H1 (cell line): ENCODE data around the gene RNPEPL1. TPM values are rescaled to one million over a fixed set of nuclear protein-coding genes. Genes with fewer than 3 reads are reported as not detected.

Experiments used
- CTCF ChIA-PET: fragments of 300-600 bp; sonication (Branson Sonifier 250); formaldehyde crosslinking; loops from one replicate; lab custom pipeline; 2021; ENCODE audit not compliant: partially characterized antibody; lab: Charles Lee
- POLR2A ChIA-PET: fragments of 300-600 bp; sonication (Branson Sonifier 250); formaldehyde crosslinking; loops from one replicate; lab custom pipeline; 2021; ENCODE audit warnings: inconsistent platforms; ENCODE audit not compliant: partially characterized antibody; lab: Charles Lee
- DNase-seq, 2 experiments: peaks; one replicate each; pipeline versions ENCODE4 v3.0.0 to v3.0.0-alpha.2; 2010 to 2022; ENCODE audit warnings: low spot score in 2 of 2, low read depth in 1 of 2, mixed read lengths in 1 of 2
- FAIRE-seq: peaks from 2 replicates; lab custom pipeline; 2011; peaks lifted over from hg19 to GRCh38; lab: Jason Lieb, UNC
- H2AFZ ChIP-seq: 2 replicates; pipeline ENCODE4 v1.8.1; 2012; ENCODE audit warnings: low read length, inconsistent platforms
- H2AK5ac ChIP-seq: 2 replicates; pipeline ENCODE4 v1.6.1; 2013; ENCODE audit warnings: low read depth, low read length
- H2BK120ac ChIP-seq: replicated peaks from 2 replicates; pipeline ENCODE3; 2013; ENCODE audit warnings: low read depth, low read length, inconsistent platforms
- H2BK12ac ChIP-seq: 2 replicates; pipeline ENCODE4 v1.6.1; 2013; ENCODE audit warnings: low read depth, low read length
- H2BK15ac ChIP-seq: 2 replicates; pipeline ENCODE4 v1.6.1; 2013; ENCODE audit warnings: low read length
- H2BK20ac ChIP-seq: 2 replicates; pipeline ENCODE4 v1.6.1; 2013; ENCODE audit warnings: low read length
- H2BK5ac ChIP-seq: 2 replicates; pipeline ENCODE4 v1.6.1; 2013; ENCODE audit warnings: low read depth, low read length
- H3K14ac ChIP-seq: 2 replicates; pipeline ENCODE4 v1.6.1; 2013; ENCODE audit warnings: inconsistent platforms; ENCODE audit not compliant: insufficient read length
- H3K18ac ChIP-seq: 2 replicates; pipeline ENCODE4 v1.6.1; 2013; ENCODE audit warnings: low read length; ENCODE audit errors: extremely low read depth
- H3K23ac ChIP-seq: 2 replicates; pipeline ENCODE4 v1.6.1; 2013; ENCODE audit warnings: inconsistent platforms; ENCODE audit not compliant: insufficient read length
- H3K23me2 ChIP-seq: 2 replicates; pipeline ENCODE4 v1.6.1; 2013; ENCODE audit warnings: low read depth, low read length
- H3K27ac ChIP-seq: 2 replicates; pipeline ENCODE4 v1.6.1; 2011; ENCODE audit warnings: low read depth, low read length, inconsistent platforms
- H3K27me3 ChIP-seq, 4 experiments: replicated peaks in 1 of 4; 1 replicate in 1 of 4; 2 replicates in 3 of 4; pipeline versions ENCODE4 v1.6.1 to v1.8.1; 2011 to 2013; ENCODE audit warnings: low read length in 3 of 4, mild to moderate bottlenecking in 3 of 4, inconsistent platforms in 2 of 4, mixed read lengths in 2 of 4, moderate library complexity in 1 of 4; ENCODE audit not compliant: control insufficient read depth in 3 of 4, insufficient read depth in 3 of 4; ENCODE audit errors: extremely low read depth in 1 of 4
- H3K36me3 ChIP-seq, 4 experiments: 2 replicates each; pipeline versions ENCODE4 v1.6.1 to v1.8.1; 2011 to 2013; ENCODE audit warnings: mild to moderate bottlenecking in 4 of 4, low read length in 3 of 4, moderate library complexity in 2 of 4, control low read depth in 1 of 4, inconsistent platforms in 1 of 4; ENCODE audit not compliant: insufficient read depth in 4 of 4, control insufficient read depth in 2 of 4
- H3K4ac ChIP-seq: replicated peaks from 2 replicates; pipeline ENCODE3; 2013; ENCODE audit warnings: low read length, low read depth, mixed read lengths, inconsistent platforms; ENCODE audit not compliant: insufficient read length
- H3K4me1 ChIP-seq, 4 experiments: replicated peaks in 1 of 4; 1 replicate in 1 of 4; 2 replicates in 3 of 4; pipeline versions ENCODE4 v1.6.1 to v1.8.1; 2011 to 2013; ENCODE audit warnings: low read length in 3 of 4, inconsistent platforms in 2 of 4, mixed read lengths in 1 of 4; ENCODE audit not compliant: insufficient read depth in 4 of 4, control insufficient read depth in 3 of 4
- H3K4me2 ChIP-seq, 2 experiments: 2 replicates each; pipeline versions ENCODE4 v1.6.1 to v1.8.1; 2011 to 2013; ENCODE audit warnings: low read depth in 2 of 2, low read length in 2 of 2, control low read depth in 1 of 2, inconsistent platforms in 1 of 2, mild to moderate bottlenecking in 1 of 2; ENCODE audit not compliant: insufficient read depth in 1 of 2
- H3K4me3 ChIP-seq, 4 experiments: fragments of 200-600, 300-600 bp in 1 of 4; sonication (generic), shearing (Covaris generic), sonication (Bioruptor Twin) in 1 of 4; 2 replicates each; pipeline versions ENCODE4 v1.5.1 to v1.8.1; 2011 to 2016; ENCODE audit warnings: low read length in 4 of 4, low read depth in 3 of 4, control low read depth in 2 of 4, inconsistent platforms in 2 of 4, mild to moderate bottlenecking in 2 of 4, mixed read lengths in 1 of 4, moderate library complexity in 1 of 4; ENCODE audit not compliant: insufficient read depth in 2 of 4; ENCODE audit errors: extremely low read depth in 1 of 4
- H3K56ac ChIP-seq: replicated peaks from 2 replicates; pipeline ENCODE3; 2013; ENCODE audit warnings: low read depth, mild to moderate bottlenecking, mixed read lengths, low read length, inconsistent platforms; ENCODE audit not compliant: insufficient read length
- H3K79me1 ChIP-seq: 2 replicates; pipeline ENCODE4 v1.6.1; 2013; ENCODE audit warnings: low read depth, low read length, control low read depth
- H3K79me2 ChIP-seq, 2 experiments: 2 replicates each; pipeline versions ENCODE4 v1.6.1 to v1.8.1; 2012 to 2013; ENCODE audit warnings: low read length in 2 of 2, mild to moderate bottlenecking in 2 of 2, inconsistent platforms in 1 of 2; ENCODE audit not compliant: insufficient read depth in 2 of 2, control insufficient read depth in 1 of 2
- H3K9ac ChIP-seq, 4 experiments: replicated peaks in 1 of 4; 1 replicate in 1 of 4; 2 replicates in 3 of 4; pipeline versions ENCODE4 v1.6.1 to v1.8.1; 2011 to 2013; ENCODE audit warnings: low read depth in 3 of 4, low read length in 3 of 4, control low read depth in 2 of 4, mild to moderate bottlenecking in 2 of 4, moderate library complexity in 2 of 4, inconsistent platforms in 1 of 4; ENCODE audit errors: extremely low read depth in 1 of 4
- H3K9me3 ChIP-seq, 2 experiments: 2 replicates each; pipeline versions ENCODE4 v1.6.1 to v1.8.1; 2012 to 2013; ENCODE audit warnings: mild to moderate bottlenecking in 2 of 2, moderate library complexity in 2 of 2, control low read depth in 1 of 2, inconsistent platforms in 1 of 2, low read depth in 1 of 2, low read length in 1 of 2, mixed read lengths in 1 of 2; ENCODE audit not compliant: insufficient read depth in 2 of 2
- H4K20me1 ChIP-seq, 2 experiments: replicated peaks in 1 of 2; 2 replicates each; pipeline versions ENCODE3 to v1.8.1; 2011 to 2013; ENCODE audit warnings: inconsistent platforms in 2 of 2, low read length in 2 of 2, mild to moderate bottlenecking in 1 of 2; ENCODE audit not compliant: insufficient read depth in 2 of 2, control insufficient read depth in 1 of 2
- H4K5ac ChIP-seq: 2 replicates; pipeline ENCODE4 v1.6.1; 2013; ENCODE audit warnings: low read length, low read depth, mixed read lengths, inconsistent platforms; ENCODE audit not compliant: insufficient read length
- H4K8ac ChIP-seq: 2 replicates; pipeline ENCODE4 v1.8.0; 2013; ENCODE audit warnings: mild to moderate bottlenecking, moderate library complexity, low read length, inconsistent platforms; ENCODE audit not compliant: insufficient read depth; ENCODE audit errors: extremely low read depth
- H4K91ac ChIP-seq: replicated peaks from 2 replicates; pipeline ENCODE3; 2013; ENCODE audit warnings: low read length, mixed read lengths, inconsistent platforms; ENCODE audit not compliant: insufficient read length
- ASH2L ChIP-seq: fragments of 200-600, 300-600 bp; sonication (generic); IDR thresholded peaks from one replicate; pipeline ENCODE4 v1.7.1; 2017; ENCODE audit warnings: low read length
- HDAC6 ChIP-seq: IDR thresholded peaks from one replicate; pipeline ENCODE4 v1.7.1; 2012; ENCODE audit warnings: low read depth, mild to moderate bottlenecking, inconsistent platforms, low read length, moderate library complexity
- JUN ChIP-seq: IDR thresholded peaks from 2 replicates; pipeline ENCODE4 v1.6.1; 2011; ENCODE audit warnings: low read depth, mild to moderate bottlenecking, improper control_type of control experiment, low read length
- KDM1A ChIP-seq: fragments of 200-600, 300-600 bp; sonication (generic); IDR thresholded peaks from 2 replicates; pipeline ENCODE4 v1.7.1; 2016; ENCODE audit warnings: mild to moderate bottlenecking, low read length, borderline replicate concordance
- MAFK ChIP-seq: IDR thresholded peaks from 2 replicates; pipeline ENCODE4 v1.6.1; 2012; ENCODE audit warnings: low read depth, mild to moderate bottlenecking, improper control_type of control experiment, low read length
- POLR2AphosphoS5 ChIP-seq: IDR thresholded peaks from 2 replicates; pipeline ENCODE4 v1.6.1; 2011; ENCODE audit warnings: low read depth, low read length
- RXRA ChIP-seq: IDR thresholded peaks from 2 replicates; pipeline ENCODE4 v1.6.1; 2011; ENCODE audit warnings: low read depth, mild to moderate bottlenecking, low read length, moderate library complexity; ENCODE audit not compliant: insufficient read depth
- TAF7 ChIP-seq: optimal IDR thresholded peaks from 2 replicates; pipeline ENCODE3; 2011; ENCODE audit warnings: low read depth, mild to moderate bottlenecking, inconsistent platforms, low read length, moderate library complexity, borderline replicate concordance
- TCF12 ChIP-seq: IDR thresholded peaks from 2 replicates; pipeline ENCODE4 v1.6.1; 2011; ENCODE audit warnings: low read depth, mild to moderate bottlenecking, low read length
- WGBS, 2 experiments: shearing (Covaris generic) in 1 of 2; methylation state at CpG; one replicate each; pipeline versions ENCODE4 v1.1.6 to v1.1.7; 2013 to 2015; ENCODE audit warnings: low lambda C conversion rate in 2 of 2, mixed read lengths in 2 of 2, inconsistent platforms in 1 of 2, low coverage in 1 of 2, missing lambda C conversion rate in 1 of 2; ENCODE audit not compliant: insufficient replicate concordance in 2 of 2, insufficient coverage in 1 of 2, insufficient read length in 1 of 2; ENCODE audit errors: extremely low coverage in 1 of 2, missing lambda C conversion rate in 1 of 2; 5-methylcytosine and 5-hydroxymethylcytosine counted together
- polyA plus RNA-seq, 7 experiments: library from polyadenylated mRNA; depleted of rRNA in 3 of 7; stranded (reverse) in 5 of 7; unstranded in 2 of 7; fragments of >200 nt in 5 of 7; fragments of 200-250 nt in 2 of 7; gene quantifications; 1 replicate in 5 of 7; 2 replicates in 1 of 7; 4 replicates in 1 of 7; pipeline versions ENCODE4 v1.2.1 to v1.2.3, GENCODE V29; 2011 to 2013; ENCODE audit warnings: missing spikeins in 2 of 7, mixed read lengths in 2 of 7
- total RNA-seq: library from RNA; stranded (reverse); fragmentation: NEBNext Ultra II Directional; extraction: Animal tissue kit (Norgen Biotek cat#: 25700); gene quantifications from 2 replicates; pipeline ENCODE4 v1.2.1, GENCODE V29; 2021
- TF ChIP-seq, protein P1 (sequence below): IDR thresholded peaks from 2 replicates; pipeline ENCODE4 v1.6.1; 2012; ENCODE audit warnings: low read length, inconsistent platforms

Gene RNPEPL1
- total and polyA plus RNA-seq, 2 of the 8 experiments (the other 6 are each of a cell fraction or from before 2014, with no cell fraction given), result 9.0 to 11.3 TPM

DNA sequence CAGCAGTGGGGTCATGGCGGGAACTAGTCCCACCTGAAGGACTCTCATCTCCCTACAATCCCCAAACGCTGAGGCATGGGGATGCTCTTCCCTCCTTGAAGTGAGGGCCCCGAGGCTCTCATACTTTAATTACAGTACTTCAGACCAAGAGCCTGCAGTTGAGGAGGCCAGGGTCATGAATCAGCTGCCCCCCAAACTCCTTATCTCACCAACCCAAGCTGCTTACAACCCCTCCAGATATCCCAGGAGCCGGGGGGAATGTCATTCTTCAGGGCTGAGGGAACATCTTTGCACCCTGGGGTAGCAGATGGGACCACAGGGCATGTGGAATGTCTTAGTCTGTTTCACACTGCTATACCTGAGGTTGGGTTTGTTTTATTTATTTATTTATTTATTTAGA is 15.5 kb downstream of the RNPEPL1 start:
- no peak overlapping the region for H2BK20ac ChIP-seq
- no peaks in the 10 kb centered on the region for H3K27me3 ChIP-seq
- H3K23me2 ChIP-seq, result peaks cover 12% of the 10 kb centered on the region; the same call in 1 of the 2 replicates
- no peak overlapping the region for H3K14ac ChIP-seq
- FAIRE-seq (no peak), DNase-seq (no peak)
- H3K36me3 ChIP-seq, result no peaks in the 10 kb centered on the region
- H2BK120ac ChIP-seq, result no peak overlapping the region
- H2AK5ac ChIP-seq, result no peak overlapping the region
- ChIA-PET POLR2A (interaction anchor here (1.2 kb wide), 1 partner anchor 11 kb away, joined by 4 read pairs; no protein-coding TSS in a partner anchor), CTCF (interaction anchor here (1.0 to 4.8 kb wide), 2 partner anchors 9 to 18 kb away, joined by 3 to 37 read pairs; no protein-coding TSS in a partner anchor)
- peaks cover 0 to 23% (median 11%) of the 10 kb centered on the region in 4 experiments; a peak in 6 of 7 replicates for H3K4me1 ChIP-seq
- H4K91ac ChIP-seq, result no peak overlapping the region
- H4K20me1 ChIP-seq, result peaks cover 10 to 34% of the 10 kb centered on the region in 2 experiments
- no peak overlapping the region for H4K8ac ChIP-seq
- no peak overlapping the region for H3K4me2 ChIP-seq
- 80% methylated on average over 4 of the region's 4 CpGs; no CpG with 5 or more reads in 1 of the 2 experiments for WGBS, 2 experiments
- no peak overlapping the region for H3K23ac ChIP-seq
- peaks cover 4 to 38% of the 10 kb centered on the region in 2 experiments; a peak in 3 of 4 replicates for H3K79me2 ChIP-seq
- H3K9me3 ChIP-seq, result no peaks in the 10 kb centered on the region
- H2BK12ac ChIP-seq, result no peak overlapping the region
- no peak overlapping the region for H3K9ac ChIP-seq
- H3K56ac ChIP-seq, result no peak overlapping the region
- H3K4ac ChIP-seq, result no peak overlapping the region
- H3K27ac ChIP-seq, result no peak overlapping the region
- no peak overlapping the region for H4K5ac ChIP-seq
- H2BK15ac ChIP-seq, result no peak overlapping the region
- H3K4me3 ChIP-seq, result no peak overlapping the region
- H3K18ac ChIP-seq, result no peak overlapping the region
- H3K79me1 ChIP-seq, result peaks cover 15% of the 10 kb centered on the region
- H2AFZ ChIP-seq, result no peak overlapping the region
- no peak overlapping the region for H2BK5ac ChIP-seq
- TF ChIP-seq POLR2AphosphoS5 (no peak), TAF7 (no peak), MAFK (no peak), HDAC6 (no peak), JUN (no peak), KDM1A (no peak), TCF12 (no peak), RXRA (no peak), ASH2L (no peak)
- TF ChIP-seq, protein P1, sequence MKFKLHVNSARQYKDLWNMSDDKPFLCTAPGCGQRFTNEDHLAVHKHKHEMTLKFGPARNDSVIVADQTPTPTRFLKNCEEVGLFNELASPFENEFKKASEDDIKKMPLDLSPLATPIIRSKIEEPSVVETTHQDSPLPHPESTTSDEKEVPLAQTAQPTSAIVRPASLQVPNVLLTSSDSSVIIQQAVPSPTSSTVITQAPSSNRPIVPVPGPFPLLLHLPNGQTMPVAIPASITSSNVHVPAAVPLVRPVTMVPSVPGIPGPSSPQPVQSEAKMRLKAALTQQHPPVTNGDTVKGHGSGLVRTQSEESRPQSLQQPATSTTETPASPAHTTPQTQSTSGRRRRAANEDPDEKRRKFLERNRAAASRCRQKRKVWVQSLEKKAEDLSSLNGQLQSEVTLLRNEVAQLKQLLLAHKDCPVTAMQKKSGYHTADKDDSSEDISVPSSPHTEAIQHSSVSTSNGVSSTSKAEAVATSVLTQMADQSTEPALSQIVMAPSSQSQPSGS, result no peak
